ENCODE results near the gene FOXS1.

DNA sequence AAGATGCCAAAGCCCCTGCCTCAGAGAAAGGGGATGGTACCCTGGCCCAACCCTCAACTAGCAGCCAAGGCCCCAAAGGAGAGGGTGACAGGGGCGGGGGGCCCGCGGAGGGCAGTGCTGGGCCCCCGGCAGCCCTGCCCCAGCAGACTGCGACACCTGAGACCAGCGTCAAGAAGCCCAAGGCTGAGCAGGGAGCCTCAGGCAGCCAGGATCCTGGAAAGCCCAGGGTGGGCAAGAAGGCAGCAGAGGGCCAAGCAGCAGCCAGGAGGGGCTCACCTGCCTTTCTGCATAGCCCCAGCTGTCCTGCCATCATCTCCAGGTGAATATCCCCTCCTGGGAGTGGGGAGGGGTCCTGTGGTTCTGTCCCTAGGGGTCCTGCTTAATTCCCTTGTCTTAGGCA is 25.2 kb downstream of the FOXS1 start:
- TF ChIP-seq, protein P1, sequence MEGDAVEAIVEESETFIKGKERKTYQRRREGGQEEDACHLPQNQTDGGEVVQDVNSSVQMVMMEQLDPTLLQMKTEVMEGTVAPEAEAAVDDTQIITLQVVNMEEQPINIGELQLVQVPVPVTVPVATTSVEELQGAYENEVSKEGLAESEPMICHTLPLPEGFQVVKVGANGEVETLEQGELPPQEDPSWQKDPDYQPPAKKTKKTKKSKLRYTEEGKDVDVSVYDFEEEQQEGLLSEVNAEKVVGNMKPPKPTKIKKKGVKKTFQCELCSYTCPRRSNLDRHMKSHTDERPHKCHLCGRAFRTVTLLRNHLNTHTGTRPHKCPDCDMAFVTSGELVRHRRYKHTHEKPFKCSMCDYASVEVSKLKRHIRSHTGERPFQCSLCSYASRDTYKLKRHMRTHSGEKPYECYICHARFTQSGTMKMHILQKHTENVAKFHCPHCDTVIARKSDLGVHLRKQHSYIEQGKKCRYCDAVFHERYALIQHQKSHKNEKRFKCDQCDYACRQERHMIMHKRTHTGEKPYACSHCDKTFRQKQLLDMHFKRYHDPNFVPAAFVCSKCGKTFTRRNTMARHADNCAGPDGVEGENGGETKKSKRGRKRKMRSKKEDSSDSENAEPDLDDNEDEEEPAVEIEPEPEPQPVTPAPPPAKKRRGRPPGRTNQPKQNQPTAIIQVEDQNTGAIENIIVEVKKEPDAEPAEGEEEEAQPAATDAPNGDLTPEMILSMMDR (IDR thresholded peaks at IDR 0.05; ENCODE audit: insufficient read depth, low read length): no peak
- no peak for TF ChIP-seq GABPA (IDR thresholded peaks at IDR 0.05; ENCODE audit: low read depth)
